GM18951 (cell line): ENCODE results near the gene SGK2.

Experiments
- POLR2A ChIP-seq: IDR thresholded peaks from 4 replicates; pipeline ENCODE4 v1.6.1; 2011; ENCODE audit warnings: mild to moderate bottlenecking; ENCODE audit not compliant: insufficient read length, insufficient read depth; ENCODE audit errors: extremely low read depth
- in situ Hi-C: fragments of 300-500 bp; cut with MboI; formaldehyde crosslinking; loops from one replicate; pipeline ENCODE4 v1.12.0; 2022; ENCODE audit warnings: low sequenced_read_pairs, mixed read lengths, inconsistent platforms; ENCODE audit not compliant: unreplicated experiment

SGK2 gene

GRCh38 chr20:43538878-43539700 lies 19.7 kb upstream of the SGK2 start:
- no peak for TF ChIP-seq POLR2A
- in situ Hi-C loops = loop anchor here (25.0 kb wide), 1 partner anchor 548 kb away; no protein-coding TSS in a partner anchor

GRCh38 chr20:43539975-43540672 lies 18.7 kb upstream of the SGK2 start:
- in situ Hi-C loops = loop anchor here (25.0 kb wide), 1 partner anchor 547 kb away; no protein-coding TSS in a partner anchor
- TF ChIP-seq POLR2A = no peak

DNA sequence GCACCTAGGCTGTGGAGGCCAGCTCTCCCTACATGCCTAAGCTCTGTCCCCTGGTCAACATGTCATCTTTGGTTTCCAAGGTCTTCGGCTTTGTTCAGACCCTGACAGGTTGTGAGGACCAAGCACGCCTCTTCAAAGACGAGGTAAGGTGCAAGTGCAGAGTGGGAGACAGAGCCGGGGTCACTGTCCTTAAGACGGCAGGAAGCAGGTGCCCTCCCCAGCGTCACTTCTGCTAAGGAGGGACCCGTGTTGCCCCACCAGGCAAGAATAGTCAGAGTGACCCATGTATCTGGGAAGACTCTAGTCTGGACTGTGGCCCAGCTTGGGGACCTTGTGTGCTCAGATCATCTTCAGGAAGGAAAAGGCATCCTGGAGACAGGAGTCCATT lies 18.2 kb upstream of the SGK2 start:
- TF ChIP-seq POLR2A = no peak
- in situ Hi-C loops = loop anchor here (25.0 kb wide), 1 partner anchor 547 kb away; no protein-coding TSS in a partner anchor

- in situ Hi-C loops = loop anchor here (25.0 kb wide), 1 partner anchor 546 kb away; no protein-coding TSS in a partner anchor
- no peak for TF ChIP-seq POLR2A
Observed at GRCh38 chr20:43541214-43541613, 17.6 kb upstream of the SGK2 start.

GRCh38 chr20:43542161-43542560 lies 16.7 kb upstream of the SGK2 start:
- in situ Hi-C loops = loop anchor here (25.0 kb wide), 1 partner anchor 545 kb away; no protein-coding TSS in a partner anchor
- no peak for TF ChIP-seq POLR2A

- in situ Hi-C loops = loop anchor here (25.0 kb wide), 1 partner anchor 545 kb away; no protein-coding TSS in a partner anchor
- no peak for TF ChIP-seq POLR2A
Observed at GRCh38 chr20:43542674-43543073, 16.2 kb upstream of the SGK2 start.

- in situ Hi-C loops = loop anchor here (25.0 kb wide), 1 partner anchor 544 kb away; no protein-coding TSS in a partner anchor
- no peak for TF ChIP-seq POLR2A
Observed at GRCh38 chr20:43543138-43543537, 15.7 kb upstream of the SGK2 start.

DNA sequence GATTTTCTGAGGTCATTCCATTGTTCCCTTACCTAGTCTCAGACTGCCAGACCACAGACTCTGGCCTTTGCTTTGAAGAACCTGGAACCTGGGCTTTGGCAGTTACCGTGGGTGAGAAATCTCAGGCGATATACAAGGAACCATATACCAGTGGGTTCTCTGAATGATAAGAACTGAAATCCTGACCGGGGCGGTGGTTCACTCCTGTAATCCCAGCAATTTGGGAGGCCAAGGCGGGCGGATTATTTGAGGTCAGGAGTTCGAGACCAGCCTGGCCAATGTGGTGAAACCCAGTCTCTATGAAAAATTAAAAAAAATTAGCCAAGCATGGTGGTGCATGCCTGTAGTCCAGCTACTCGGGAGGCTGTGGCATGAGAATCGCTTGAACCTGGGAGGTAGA lies 14.3 kb upstream of the SGK2 start:
- in situ Hi-C loops = loop anchor here (25.0 kb wide), 1 partner anchor 543 kb away; no protein-coding TSS in a partner anchor
- no peak for TF ChIP-seq POLR2A

- in situ Hi-C loops = loop anchor here (25.0 kb wide), 1 partner anchor 541 kb away; no protein-coding TSS in a partner anchor
- no peak for TF ChIP-seq POLR2A
Observed at GRCh38 chr20:43545837-43546578, 12.8 kb upstream of the SGK2 start.

DNA sequence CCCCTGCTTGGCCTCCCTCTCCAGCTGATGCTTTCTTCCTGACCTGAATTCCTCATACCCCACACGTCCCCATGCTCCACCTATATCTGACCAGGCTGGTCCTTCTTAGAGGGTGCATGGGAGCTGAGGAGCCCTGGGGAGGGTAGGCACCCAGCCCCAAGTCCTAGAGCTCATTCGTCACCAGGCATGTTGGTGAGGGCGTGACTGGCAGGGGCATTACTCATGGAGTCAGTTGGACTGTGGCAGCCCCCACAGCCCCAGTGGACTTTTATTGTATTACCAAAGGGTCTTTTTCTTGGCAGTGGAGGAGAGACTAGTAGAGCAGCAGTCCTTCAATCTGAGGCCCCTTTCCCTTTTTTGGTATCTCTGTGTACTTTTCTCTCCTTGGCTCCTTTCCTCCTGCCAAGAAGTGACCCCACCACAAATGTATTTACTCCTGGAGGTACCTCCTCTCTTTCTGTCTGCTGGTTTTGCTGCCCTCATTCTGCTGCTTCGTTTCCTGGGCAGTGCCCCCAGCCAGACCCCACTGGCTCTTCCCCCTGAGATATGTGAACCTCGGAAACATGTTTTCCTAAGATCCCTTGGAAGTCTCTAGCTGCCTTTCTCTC lies 10.4 kb upstream of the SGK2 start:
- in situ Hi-C loops = loop anchor here (25.0 kb wide), 1 partner anchor 539 kb away; no protein-coding TSS in a partner anchor

DNA sequence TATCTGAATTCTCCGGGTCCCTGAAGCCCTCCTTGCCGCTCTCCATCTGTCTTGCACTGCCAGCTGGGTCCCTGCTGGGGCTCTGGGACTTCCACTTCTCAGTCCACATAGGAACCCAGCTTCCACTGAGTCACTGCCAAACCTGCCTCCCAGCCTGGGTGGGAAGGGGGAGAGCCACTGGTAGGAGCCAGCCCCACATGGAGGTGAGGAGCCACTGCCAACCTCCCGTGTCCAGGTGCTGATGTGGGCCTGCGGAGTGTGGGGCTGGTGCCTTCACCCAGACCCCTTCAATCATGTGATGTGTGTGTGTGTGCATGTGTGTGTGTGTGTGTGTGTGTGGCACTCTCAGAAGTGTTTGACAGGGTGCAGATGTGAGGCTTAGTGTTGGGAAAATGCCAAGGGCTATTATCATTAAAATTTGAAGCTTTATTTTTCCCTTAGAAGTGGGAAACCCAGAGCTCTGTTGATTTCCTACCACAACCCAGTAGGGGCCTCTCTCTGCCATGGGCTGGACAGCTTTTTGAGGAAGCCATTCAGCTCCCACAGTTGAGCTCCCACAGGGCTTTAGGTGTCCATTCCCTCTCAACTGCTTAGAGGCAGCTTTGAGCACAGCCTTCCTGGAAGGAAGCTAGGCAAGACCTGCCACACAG lies 9.3 kb upstream of the SGK2 start:
- no peak for TF ChIP-seq POLR2A
- in situ Hi-C loops = loop anchor here (25.0 kb wide), 1 partner anchor 538 kb away; no protein-coding TSS in a partner anchor

More for the DNA sequence above, 10.4 kb upstream of the SGK2 start:
- no peak for TF ChIP-seq POLR2A

DNA sequence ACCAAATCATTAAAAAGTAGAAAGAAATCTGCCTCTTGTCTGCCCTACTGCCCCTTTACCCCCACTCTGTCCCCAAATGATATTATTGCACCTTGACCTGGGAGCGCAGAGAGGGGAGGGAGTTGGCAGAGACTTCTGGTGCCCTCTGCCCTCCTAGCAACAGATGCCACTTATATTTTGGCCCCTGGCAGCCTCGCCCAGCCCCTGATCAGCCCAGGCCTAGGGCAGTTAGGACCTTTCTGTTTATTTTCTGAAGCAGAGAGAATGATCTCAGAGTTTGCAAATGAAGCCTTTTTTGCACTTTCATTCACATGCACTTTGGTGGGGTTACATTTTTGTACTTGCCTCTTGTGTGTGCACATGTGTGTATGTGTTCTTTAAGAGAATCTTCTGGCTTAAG lies 8.4 kb upstream of the SGK2 start:
- in situ Hi-C loops = no loop called here
- TF ChIP-seq POLR2A = no peak
